Lower leg skin (tissue), 3 donors: ENCODE measurements around the gene PTPN2.

Source experiments
- CTCF ChIP-seq, 3 donors: fragments of 450-650 bp; IDR thresholded peaks; one replicate each; pipeline ENCODE4 v1.5.1; 2016; ENCODE audit warnings: antibody characterized with exemption in 3 of 3, mild to moderate bottlenecking in 3 of 3, moderate library complexity in 2 of 3
- POLR2A ChIP-seq, 2 donors: fragments of 450-650 bp; IDR thresholded peaks; one replicate each; pipeline ENCODE4 v1.6.1; 2016 to 2017; ENCODE audit warnings: antibody characterized with exemption in 2 of 2, mild to moderate bottlenecking in 1 of 2, moderate library complexity in 1 of 2

- no peak for TF ChIP-seq CTCF (IDR thresholded peaks at IDR 0.05)
- TF ChIP-seq POLR2A (IDR thresholded peaks at IDR 0.05) = no peak
Measured at GRCh38 chr18:12772111-12772510, 111.9 kb downstream of the PTPN2 start.
